Osteoblast (primary cell): ENCODE results near the gene ACER1. TPM values are rescaled to one million over a fixed set of nuclear protein-coding genes. Genes with fewer than 3 reads are reported as not detected.
A peak's percentile ranks its signal among the peaks of the same experiment; 100 is the strongest.

Experiments
- DNase-seq: peaks from one replicate; pipeline ENCODE4 v3.0.0; 2011; ENCODE audit warnings: low spot score, mixed read lengths; ENCODE audit not compliant: insufficient read length; ENCODE audit errors: missing footprints
- H2AFZ ChIP-seq: 2 replicates; pipeline ENCODE4 v1.6.0; 2011; ENCODE audit warnings: mild to moderate bottlenecking, low read length
- H3K27ac ChIP-seq: 2 replicates; pipeline ENCODE4 v1.5.1; 2011; ENCODE audit warnings: mild to moderate bottlenecking, low read depth, low read length, moderate library complexity
- H3K27me3 ChIP-seq: 2 replicates; pipeline ENCODE4 v1.6.0; 2012; ENCODE audit warnings: mild to moderate bottlenecking, control low read depth, inconsistent platforms, low read length, moderate library complexity; ENCODE audit not compliant: insufficient read depth
- H3K36me3 ChIP-seq: 2 replicates; pipeline ENCODE4 v1.5.1; 2011; ENCODE audit warnings: mild to moderate bottlenecking, low read length, control low read depth, moderate library complexity; ENCODE audit not compliant: insufficient read depth
- H3K4me1 ChIP-seq: 2 replicates; pipeline ENCODE4 v1.5.1; 2011; ENCODE audit warnings: mild to moderate bottlenecking, low read length, control low read depth, moderate library complexity; ENCODE audit not compliant: insufficient read depth
- H3K4me2 ChIP-seq: 2 replicates; pipeline ENCODE4 v1.6.0; 2011; ENCODE audit warnings: mild to moderate bottlenecking, low read length; ENCODE audit not compliant: insufficient read depth
- H3K4me3 ChIP-seq: fragments of 200-600 bp; sonication (generic); 3 replicates; pipeline ENCODE4 v1.5.1; 2012; ENCODE audit warnings: mild to moderate bottlenecking, low read length, inconsistent platforms; ENCODE audit not compliant: insufficient read depth
- H3K79me2 ChIP-seq: 2 replicates; pipeline ENCODE4 v1.6.0; 2012; ENCODE audit warnings: mild to moderate bottlenecking, low read length, control low read depth, inconsistent platforms; ENCODE audit not compliant: insufficient read depth
- H3K9me3 ChIP-seq: 2 replicates; pipeline ENCODE4 v1.5.1; 2011; ENCODE audit warnings: low read depth, low read length, control low read depth
- H4K20me1 ChIP-seq: 2 replicates; pipeline ENCODE4 v1.6.0; 2012; ENCODE audit warnings: mild to moderate bottlenecking, low read length, control low read depth; ENCODE audit not compliant: insufficient read depth
- CTCF ChIP-seq: IDR thresholded peaks from 2 replicates; pipeline ENCODE4 v1.5.1; 2011; ENCODE audit warnings: mild to moderate bottlenecking, low read depth, low read length, moderate library complexity; ENCODE audit errors: extremely low read depth
- total RNA-seq: library from RNA; depleted of rRNA; stranded (reverse); fragments of >200 nt; gene quantifications from 2 replicates; pipeline ENCODE4 v1.2.3, GENCODE V29; 2012

ACER1 gene
- total RNA-seq, 1 donor, result under 0.01 TPM

GRCh38 chr19:6279620-6279930 lies 53.8 kb downstream of the ACER1 start:
- H3K27ac ChIP-seq, result peak overlapping the region; percentile 80
- H3K4me3 ChIP-seq, result peak overlapping the region; percentile 89
- peak overlapping the region; percentile 93 for H3K4me2 ChIP-seq
- no peak for DNase-seq
- H3K27me3 ChIP-seq, result no peaks in the 10 kb centered on the region
- no peak overlapping the region for H2AFZ ChIP-seq
- peaks cover 44% of the 10 kb centered on the region for H3K4me1 ChIP-seq
- peaks cover 12% of the 10 kb centered on the region for H4K20me1 ChIP-seq
- peaks cover 7% of the 10 kb centered on the region for H3K36me3 ChIP-seq
- no peaks in the 10 kb centered on the region for H3K9me3 ChIP-seq
- no peak for TF ChIP-seq CTCF
- H3K79me2 ChIP-seq, result peaks cover 49% of the 10 kb centered on the region

DNA sequence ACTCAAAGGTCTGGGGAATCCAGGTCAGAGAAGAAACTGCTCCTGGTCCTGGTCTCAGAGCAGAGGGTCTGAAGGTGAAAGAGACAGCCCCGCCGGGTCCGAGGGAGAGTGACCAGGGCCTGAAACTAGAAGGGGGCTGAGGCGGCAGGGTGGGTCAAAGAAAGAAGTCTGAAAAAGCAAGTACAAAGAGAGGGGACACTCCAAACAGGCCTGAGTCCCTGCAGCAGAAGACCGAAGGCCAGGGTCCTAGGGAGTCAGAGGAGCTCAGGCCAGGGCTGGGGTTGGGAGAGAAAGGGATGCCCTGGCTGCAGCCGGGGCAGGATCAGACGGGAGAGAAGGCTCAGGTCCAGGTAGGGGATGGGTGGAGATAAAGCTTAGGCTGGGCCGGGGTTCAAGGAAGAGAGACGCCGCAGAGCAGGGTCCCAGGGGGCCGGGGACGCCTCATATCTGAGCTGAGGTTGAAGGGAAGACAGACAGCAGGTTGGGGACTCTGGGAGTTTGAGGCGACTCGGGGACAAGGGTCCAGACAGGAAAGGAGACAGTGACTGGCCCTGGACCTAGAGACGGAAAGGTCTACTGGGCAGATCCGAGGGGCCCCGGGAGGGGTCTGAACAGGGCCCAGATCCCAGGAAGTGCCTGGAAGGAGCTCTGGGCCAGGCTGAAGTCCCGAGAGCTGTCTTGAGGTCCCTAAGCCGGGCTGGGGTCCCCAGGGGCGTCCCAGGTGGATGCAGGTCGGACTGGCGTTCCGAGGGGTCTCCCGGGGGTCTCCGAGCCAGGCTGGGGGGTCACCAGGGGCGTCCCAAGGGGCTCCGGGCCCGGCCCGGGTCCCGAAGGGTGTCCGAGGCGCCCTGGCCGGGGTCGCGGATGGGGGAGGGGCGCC lies 54.4 kb downstream of the ACER1 start:
- H3K27ac ChIP-seq, result peak overlapping the region; percentile 80
- H3K36me3 ChIP-seq, result peaks cover 7% of the 10 kb centered on the region
- H3K4me2 ChIP-seq, result peak overlapping the region; percentile 93
- H3K9me3 ChIP-seq, result no peaks in the 10 kb centered on the region
- peaks cover 50% of the 10 kb centered on the region for H3K4me1 ChIP-seq
- H3K4me3 ChIP-seq, result peak overlapping the region; percentile 89
- peak; percentile 89 for DNase-seq
- H3K27me3 ChIP-seq, result no peaks in the 10 kb centered on the region
- peaks cover 50% of the 10 kb centered on the region for H3K79me2 ChIP-seq
- H4K20me1 ChIP-seq, result peaks cover 12% of the 10 kb centered on the region
- no peak for TF ChIP-seq CTCF
- no peak overlapping the region for H2AFZ ChIP-seq

DNA sequence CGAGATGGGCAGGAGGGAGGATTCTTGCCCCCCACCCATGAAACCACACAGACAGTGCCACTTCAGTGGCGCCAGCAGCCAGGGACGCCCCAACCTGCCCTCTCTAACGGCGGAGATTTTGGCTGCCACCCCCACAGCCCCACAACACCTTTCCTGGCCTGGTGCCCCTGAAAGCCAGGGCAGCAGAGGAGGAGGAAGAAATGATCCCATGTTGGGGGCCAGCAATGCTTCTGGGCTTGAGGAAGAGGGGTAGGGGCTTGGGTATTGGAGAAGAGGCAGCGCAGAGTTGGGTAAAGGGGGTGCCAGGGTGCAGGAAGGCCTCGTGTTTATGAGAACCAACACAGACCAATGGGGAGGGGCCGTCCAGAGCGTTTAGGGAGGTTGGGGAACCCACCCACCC lies 55.4 kb downstream of the ACER1 start:
- H4K20me1 ChIP-seq, result peaks cover 12% of the 10 kb centered on the region

More for the DNA sequence above, 55.4 kb downstream of the ACER1 start:
- Histone ChIP-seq H3K4me1 (peaks cover 59% of the 10 kb centered on the region), H3K4me2 (peak overlapping the region; percentile 93), H3K27me3 (no peaks in the 10 kb centered on the region), H3K9me3 (no peaks in the 10 kb centered on the region), H3K4me3 (peak overlapping the region; percentile 89), H3K79me2 (peaks cover 54% of the 10 kb centered on the region), H3K27ac (peak overlapping the region; percentile 80), H3K36me3 (peaks cover 7% of the 10 kb centered on the region), H2AFZ (no peak overlapping the region)
- TF ChIP-seq CTCF, result no peak
- no peak for DNase-seq
